GM23338 (cell line): ENCODE data around the gene TTBK1. TPM values are rescaled to one million over a fixed set of nuclear protein-coding genes. Genes with fewer than 3 reads are reported as not detected.

Experiments used
- ATAC-seq: fragments of 200-7000 bp; cut with Tn5 transposase; 3 replicates; pipeline ENCODE4 v1.9.1; 2020
- DNase-seq: peaks from one replicate; pipeline ENCODE4 v3.0.0-alpha.2; 2015; ENCODE audit warnings: low spot score
- H2AFZ ChIP-seq: fragments of 200-600 bp; sonication (generic); 2 replicates; pipeline ENCODE4 v1.8.0; 2016; ENCODE audit warnings: antibody characterized with exemption, mild to moderate bottlenecking, moderate library complexity
- H3F3A ChIP-seq: fragments of 200-600 bp; sonication (generic); replicated peaks from 2 replicates; pipeline ENCODE4 v1.8.0; 2017; ENCODE audit warnings: antibody characterized with exemption, mixed run types, low read depth
- H3K27ac ChIP-seq: fragments of 200-600 bp; sonication (generic); 2 replicates; pipeline ENCODE4 v1.6.1; 2016; ENCODE audit warnings: low read depth
- H3K27me3 ChIP-seq: fragments of 200-600 bp; sonication (generic); 2 replicates; pipeline ENCODE4 v1.8.0; 2016; ENCODE audit warnings: mild to moderate bottlenecking, mixed run types, moderate library complexity; ENCODE audit not compliant: insufficient read depth
- H3K36me3 ChIP-seq: fragments of 200-600 bp; sonication (generic); 2 replicates; pipeline ENCODE4 v1.8.0; 2016; ENCODE audit warnings: mild to moderate bottlenecking; ENCODE audit not compliant: insufficient read depth
- H3K4me1 ChIP-seq: fragments of 200-600 bp; sonication (generic); 2 replicates; pipeline ENCODE4 v1.8.0; 2016; ENCODE audit warnings: mild to moderate bottlenecking, moderate library complexity; ENCODE audit not compliant: insufficient read depth
- H3K4me2 ChIP-seq: fragments of 200-600 bp; sonication (generic); 2 replicates; pipeline ENCODE4 v1.7.1; 2017; ENCODE audit warnings: mixed run types
- H3K4me3 ChIP-seq: fragments of 200-600 bp; sonication (generic); 2 replicates; pipeline ENCODE4 v1.6.1; 2016; ENCODE audit warnings: mixed run types
- H3K79me2 ChIP-seq: fragments of 200-600 bp; sonication (generic); replicated peaks from 2 replicates; pipeline ENCODE4 v1.8.0; 2017; ENCODE audit warnings: mild to moderate bottlenecking; ENCODE audit not compliant: insufficient read depth
- H3K9me2 ChIP-seq: fragments of 200-600 bp; sonication (generic); 2 replicates; pipeline ENCODE4 v1.8.0; 2017; ENCODE audit not compliant: insufficient read depth
- H4K20me1 ChIP-seq: fragments of 200-600 bp; sonication (generic); replicated peaks from 2 replicates; pipeline ENCODE4 v1.8.0; 2017; ENCODE audit warnings: mild to moderate bottlenecking; ENCODE audit not compliant: insufficient read depth
- H3K27ac Mint-ChIP-seq: 2 replicates; pipeline ENCODE4 v1.8.0; 2020; ENCODE audit warnings: inconsistent platforms, mild to moderate bottlenecking, moderate library complexity, mixed read lengths
- H3K27me3 Mint-ChIP-seq: 3 replicates; pipeline ENCODE4 v1.8.0; 2022; ENCODE audit warnings: low read depth, mild to moderate bottlenecking, moderate library complexity, mixed read lengths, inconsistent platforms; ENCODE audit not compliant: insufficient read depth, poor library complexity
- H3K36me3 Mint-ChIP-seq: 3 replicates; pipeline ENCODE4 v1.8.0; 2021; ENCODE audit warnings: low read depth, mild to moderate bottlenecking, inconsistent platforms, moderate library complexity, mixed read lengths
- H3K4me1 Mint-ChIP-seq: 3 replicates; pipeline ENCODE4 v1.8.0; 2020; ENCODE audit warnings: mild to moderate bottlenecking, inconsistent platforms, mixed read lengths
- H3K4me3 Mint-ChIP-seq: 3 replicates; pipeline ENCODE4 v1.8.0; 2021; ENCODE audit warnings: moderate library complexity, mild to moderate bottlenecking, inconsistent platforms, mixed read lengths
- H3K9me3 Mint-ChIP-seq: 3 replicates; pipeline ENCODE4 v1.8.0; 2020; ENCODE audit warnings: moderate library complexity, mild to moderate bottlenecking, inconsistent platforms, mixed read lengths
- CREB1 ChIP-seq: fragments of 250-450 bp; sonication (Bioruptor Pico); IDR thresholded peaks from 2 replicates; pipeline ENCODE4 v1.5.0; 2020; ENCODE audit warnings: low read depth, mild to moderate bottlenecking, moderate library complexity
- CTCF ChIP-seq, 2 experiments: fragments of 200-600 bp in 1 of 2; sonication (generic) in 1 of 2; conservative IDR thresholded peaks; 2 replicates each; pipeline versions ENCODE4 v1.5.1 to v1.6.1; 2016 to 2017; ENCODE audit warnings: antibody characterized with exemption in 2 of 2, low read depth in 2 of 2, mild to moderate bottlenecking in 2 of 2, moderate library complexity in 1 of 2
- ETS1 ChIP-seq: IDR thresholded peaks from 2 replicates; pipeline ENCODE4 v1.6.1; 2016; ENCODE audit warnings: antibody characterized with exemption
- EZH2 ChIP-seq: fragments of 200-600 bp; sonication (generic); IDR thresholded peaks from one replicate; pipeline ENCODE4 v1.8.0; 2017; ENCODE audit warnings: antibody characterized with exemption, mild to moderate bottlenecking, low read depth; ENCODE audit not compliant: unreplicated experiment
- EZH2phosphoT487 ChIP-seq: fragments of 200-600 bp; sonication (generic); IDR thresholded peaks from one replicate; pipeline ENCODE4 v1.8.1; 2018; ENCODE audit warnings: antibody characterized with exemption; ENCODE audit not compliant: unreplicated experiment
- JUNB ChIP-seq: IDR thresholded peaks from one replicate; pipeline ENCODE4 v1.6.1; 2016; ENCODE audit warnings: antibody characterized with exemption; ENCODE audit not compliant: unreplicated experiment
- POLR2AphosphoS5 ChIP-seq: IDR thresholded peaks from 2 replicates; pipeline ENCODE4 v1.6.1; 2016; ENCODE audit warnings: antibody characterized with exemption, low read depth
- REST ChIP-seq: IDR thresholded peaks from one replicate; pipeline ENCODE4 v1.6.1; 2018; ENCODE audit warnings: antibody characterized with exemption; ENCODE audit not compliant: unreplicated experiment
- STAT1 ChIP-seq: IDR thresholded peaks from one replicate; pipeline ENCODE4 v1.6.1; 2016; ENCODE audit warnings: antibody characterized with exemption; ENCODE audit not compliant: unreplicated experiment
- ZNF114 ChIP-seq: fragments of 250-450 bp; sonication (Bioruptor Pico); IDR thresholded peaks from 2 replicates; pipeline ENCODE4 v1.5.0; 2020; ENCODE audit warnings: mild to moderate bottlenecking, moderate library complexity
- ZNF331 ChIP-seq: fragments of 250-450 bp; sonication (Bioruptor Pico); IDR thresholded peaks from 2 replicates; pipeline ENCODE4 v1.5.0; 2020; ENCODE audit warnings: low read depth, mild to moderate bottlenecking, moderate library complexity
- ZNF462 ChIP-seq: fragments of 250-450 bp; sonication (Bioruptor Pico); IDR thresholded peaks from 2 replicates; pipeline ENCODE4 v1.5.0; 2020; ENCODE audit warnings: mild to moderate bottlenecking, moderate library complexity
- polyA plus RNA-seq: library from polyadenylated mRNA; unstranded; fragments of >200 nt; fragmentation: Nextera tagmentation; extraction: Ambion mirVana; gene quantifications from 2 replicates; pipeline ENCODE4 v1.2.1, GENCODE V29; 2016
- total RNA-seq: library from RNA; depleted of rRNA; stranded (reverse); fragments of >200 nt; shearing (Covaris generic); gene quantifications from 2 replicates; pipeline ENCODE4 v1.2.3, GENCODE V29; 2014

Gene TTBK1
- total and polyA plus RNA-seq, 2 experiments from 2014 or later, result 0.29 to 1.1 TPM

GRCh38 chr6:43220439-43220951, 22.8 kb upstream of the TTBK1 start:
- Histone ChIP-seq H3K4me2 (no peak overlapping the region), H3K79me2 (no peaks in the 10 kb centered on the region), H3K36me3 (no peaks in the 10 kb centered on the region), H3K27me3 (no peaks in the 10 kb centered on the region), H3K27ac (no peak overlapping the region), H3F3A (no peaks in the 10 kb centered on the region), H3K4me1 (peaks cover 9% of the 10 kb centered on the region; the same call in 1 of the 2 replicates), H3K9me2 (no peaks in the 10 kb centered on the region), H3K4me3 (no peak overlapping the region), H2AFZ (no peak overlapping the region), H4K20me1 (no peaks in the 10 kb centered on the region)
- no peak overlapping the region for H3K4me3 Mint-ChIP-seq
- DNase-seq, result no peak
- no peaks in the 10 kb centered on the region for H3K9me3 Mint-ChIP-seq
- peaks cover 2% of the 10 kb centered on the region for H3K36me3 Mint-ChIP-seq
- H3K4me1 Mint-ChIP-seq, result peaks cover 19% of the 10 kb centered on the region
- TF ChIP-seq REST (no peak), EZH2 (no peak), CREB1 (CRISPR knock-in tag) (no peak), ZNF114 (CRISPR knock-in tag) (no peak), ETS1 (no peak), ZNF331 (CRISPR knock-in tag) (no peak), POLR2AphosphoS5 (no peak), STAT1 (no peak), ZNF462 (CRISPR knock-in tag) (no peak), JUNB (no peak), CTCF (conservative IDR thresholded peaks at IDR 0.05; ENCODE audit: low read depth in 2 of 2) (no peak), EZH2phosphoT487 (no peak)
- no peak for ATAC-seq
- no peak overlapping the region for H3K27ac Mint-ChIP-seq
- H3K27me3 Mint-ChIP-seq, result peaks cover 23% of the 10 kb centered on the region
